ENCODE results near the gene PHF20.
"Not testable (repeated sequence)": the region's sequence is repeated elsewhere in the genome, so short reads cannot be mapped to it uniquely, and the experiment has no call there.

The PHF20 gene

GRCh38 chr20:35887393-35888064 is 115.7 kb downstream of the PHF20 start:
- H3K27ac ChIP-seq = no peak overlapping the region
- TF ChIP-seq CTCF (IDR thresholded peaks at IDR 0.05) = no peak
- H3K9ac ChIP-seq = no peak overlapping the region
- peaks cover 3% of the 10 kb centered on the region for H3K79me2 ChIP-seq
- no peaks in the 10 kb centered on the region for H3K36me3 ChIP-seq (ENCODE audit: control insufficient read depth, insufficient read depth, low read length)
- H3K4me1 ChIP-seq = peaks cover 6% of the 10 kb centered on the region
- no peak overlapping the region for H3K4me2 ChIP-seq (ENCODE audit: low read length)
- H3K4me3 ChIP-seq (ENCODE audit: low read depth, low read length) = no peak overlapping the region
- H2AFZ ChIP-seq = no peak overlapping the region
- no peaks in the 10 kb centered on the region for H3K9me3 ChIP-seq (ENCODE audit: control insufficient read depth, low read length)
- H3K27me3 ChIP-seq (ENCODE audit: control insufficient read depth, insufficient read depth, low read length) = no peaks in the 10 kb centered on the region

GRCh38 chr20:35888657-35889056 is 116.8 kb downstream of the PHF20 start:
- no peak for TF ChIP-seq CTCF (IDR thresholded peaks at IDR 0.05)
- H3K79me2 ChIP-seq = peaks cover 3% of the 10 kb centered on the region
- H3K4me2 ChIP-seq (ENCODE audit: low read length) = no peak overlapping the region
- H3K36me3 ChIP-seq (ENCODE audit: control insufficient read depth, insufficient read depth, low read length) = no peaks in the 10 kb centered on the region
- no peak overlapping the region for H3K27ac ChIP-seq
- no peaks in the 10 kb centered on the region for H3K27me3 ChIP-seq (ENCODE audit: control insufficient read depth, insufficient read depth, low read length)
- H2AFZ ChIP-seq = no peak overlapping the region
- H3K9ac ChIP-seq = no peak overlapping the region
- peaks cover 4% of the 10 kb centered on the region for H3K4me1 ChIP-seq
- no peaks in the 10 kb centered on the region for H3K9me3 ChIP-seq (ENCODE audit: control insufficient read depth, low read length)
- H3K4me3 ChIP-seq (ENCODE audit: low read depth, low read length) = no peak overlapping the region

- H3K79me2 ChIP-seq = peaks cover 7% of the 10 kb centered on the region
- no peak overlapping the region for H3K9ac ChIP-seq
- no peaks in the 10 kb centered on the region for H3K9me3 ChIP-seq (ENCODE audit: control insufficient read depth, low read length)
- H3K4me3 ChIP-seq (ENCODE audit: low read depth, low read length) = no peak overlapping the region
- no peaks in the 10 kb centered on the region for H3K4me1 ChIP-seq
- no peak for TF ChIP-seq CTCF (IDR thresholded peaks at IDR 0.05)
- H3K27ac ChIP-seq = no peak overlapping the region
- H3K27me3 ChIP-seq (ENCODE audit: control insufficient read depth, insufficient read depth, low read length) = no peaks in the 10 kb centered on the region
- H3K4me2 ChIP-seq (ENCODE audit: low read length) = no peak overlapping the region
- H2AFZ ChIP-seq = no peak overlapping the region
- H3K36me3 ChIP-seq (ENCODE audit: control insufficient read depth, insufficient read depth, low read length) = no peaks in the 10 kb centered on the region
Observed at GRCh38 chr20:35891375-35891774, 119.6 kb downstream of the PHF20 start.

- Histone ChIP-seq H3K4me3 (ENCODE audit: low read depth, low read length) (no peak overlapping the region), H3K79me2 (peaks cover 7% of the 10 kb centered on the region), H2AFZ (no peak overlapping the region), H3K27me3 (ENCODE audit: control insufficient read depth, insufficient read depth, low read length) (no peaks in the 10 kb centered on the region), H3K9me3 (ENCODE audit: control insufficient read depth, low read length) (no peaks in the 10 kb centered on the region), H3K4me2 (ENCODE audit: low read length) (no peak overlapping the region), H3K9ac (no peak overlapping the region), H3K36me3 (ENCODE audit: control insufficient read depth, insufficient read depth, low read length) (no peaks in the 10 kb centered on the region), H3K4me1 (no peaks in the 10 kb centered on the region), H3K27ac (no peak overlapping the region)
- no peak for TF ChIP-seq CTCF (IDR thresholded peaks at IDR 0.05)
Observed at GRCh38 chr20:35892871-35893270, 121.1 kb downstream of the PHF20 start.

- Histone ChIP-seq H3K27me3 (ENCODE audit: control insufficient read depth, insufficient read depth, low read length) (no peaks in the 10 kb centered on the region), H3K4me1 (no peaks in the 10 kb centered on the region), H3K9me3 (ENCODE audit: control insufficient read depth, low read length) (no peaks in the 10 kb centered on the region), H3K36me3 (ENCODE audit: control insufficient read depth, insufficient read depth, low read length) (no peaks in the 10 kb centered on the region), H3K4me2 (ENCODE audit: low read length) (no peak overlapping the region), H3K4me3 (ENCODE audit: low read depth, low read length) (no peak overlapping the region), H3K79me2 (peaks cover 7% of the 10 kb centered on the region), H3K9ac (no peak overlapping the region), H2AFZ (no peak overlapping the region), H3K27ac (no peak overlapping the region)
- no peak for TF ChIP-seq CTCF (IDR thresholded peaks at IDR 0.05)
Observed at GRCh38 chr20:35893942-35894341, 122.1 kb downstream of the PHF20 start.

- H3K79me2 ChIP-seq; H3K36me3 ChIP-seq (ENCODE audit: control insufficient read depth, insufficient read depth, low read length); H3K9ac ChIP-seq; H2AFZ ChIP-seq; H3K4me3 ChIP-seq (ENCODE audit: low read depth, low read length); H3K27me3 ChIP-seq (ENCODE audit: control insufficient read depth, insufficient read depth, low read length); H3K4me1 ChIP-seq; H3K9me3 ChIP-seq (ENCODE audit: control insufficient read depth, low read length); H3K27ac ChIP-seq; H3K4me2 ChIP-seq (ENCODE audit: low read length): not testable (repeated sequence)
Observed at GRCh38 chr20:35895516-35895915, 123.7 kb downstream of the PHF20 start.
